ENCODE results near the gene SRGAP3. TPM values are rescaled to one million over a fixed set of nuclear protein-coding genes. Genes with fewer than 3 reads are reported as not detected.

Gene SRGAP3
- total and polyA plus RNA-seq, 8 donors = 5.1 to 28.9 (median 22.4) TPM

GRCh38 chr3:9183811-9184460 is 65.5 kb downstream of the SRGAP3 start:
- Histone ChIP-seq H3K4me1 (peaks cover 0 to 6% of the 10 kb centered on the region in 2 donors), H3K27me3 (no peaks in the 10 kb centered on the region), H3K4me3 (no peak overlapping the region), H3K27ac (no peak overlapping the region), H3K36me3 (no peaks in the 10 kb centered on the region), H3K9me3 (no peaks in the 10 kb centered on the region)
- ATAC-seq (no peak), DNase-seq (peak in 1 of 4 donors; percentile 48)
- intact Hi-C loops (cut with DNase I) = no loop called here
- no peak for TF ChIP-seq CTCF (IDR thresholded peaks at IDR 0.05)

- intact Hi-C loops (cut with DNase I) = no loop called here
- Histone ChIP-seq H3K36me3 (no peaks in the 10 kb centered on the region), H3K4me1 (peaks cover 0 to 6% of the 10 kb centered on the region in 2 donors), H3K27ac (no peak overlapping the region), H3K4me3 (no peak overlapping the region), H3K27me3 (no peaks in the 10 kb centered on the region), H3K9me3 (no peaks in the 10 kb centered on the region)
- ATAC-seq = no peak
- TF ChIP-seq CTCF (IDR thresholded peaks at IDR 0.05) = no peak
- DNase-seq = no peak
Measured at GRCh38 chr3:9183011-9183410, 66.4 kb downstream of the SRGAP3 start.

GRCh38 chr3:9180764-9181117 is 68.7 kb downstream of the SRGAP3 start:
- Histone ChIP-seq H3K9me3 (no peaks in the 10 kb centered on the region), H3K27ac (no peak overlapping the region), H3K4me3 (no peak overlapping the region), H3K36me3 (no peaks in the 10 kb centered on the region), H3K27me3 (no peaks in the 10 kb centered on the region), H3K4me1 (peaks cover 0 to 6% of the 10 kb centered on the region in 2 donors)
- intact Hi-C loops (cut with DNase I) = no loop called here
- TF ChIP-seq CTCF (IDR thresholded peaks at IDR 0.05) = no peak
- no peak for ATAC-seq
- DNase-seq = no peak

- peak; percentile 58 for ATAC-seq
Measured at GRCh38 chr3:9179826-9180763, 69.4 kb downstream of the SRGAP3 start.

More at GRCh38 chr3:9179826-9180763, 69.4 kb downstream of the SRGAP3 start:
- no peaks in the 10 kb centered on the region for H3K9me3 ChIP-seq
- H3K27me3 ChIP-seq = no peaks in the 10 kb centered on the region
- no peaks in the 10 kb centered on the region for H3K36me3 ChIP-seq
- intact Hi-C loops (cut with DNase I) = no loop called here
- H3K4me1 ChIP-seq = peaks cover 0 to 6% of the 10 kb centered on the region in 2 donors
- no peak overlapping the region for H3K4me3 ChIP-seq
- TF ChIP-seq CTCF (IDR thresholded peaks at IDR 0.05) = no peak
- no peak for DNase-seq
- H3K27ac ChIP-seq = no peak overlapping the region
